Upper lobe of right lung (tissue), 1 donor: ENCODE data around the gene CTDSPL. TPM values are rescaled to one million over a fixed set of nuclear protein-coding genes. Genes with fewer than 3 reads are reported as not detected.

Experiments
- ATAC-seq: fragments of 200-7000 bp; cut with Tn5 transposase; one replicate; pipeline ENCODE4 v1.9.1; 2020; ENCODE audit warnings: mild to moderate bottlenecking, moderate library complexity
- DNase-seq: peaks from one replicate; pipeline ENCODE4 v3.0.0-alpha.2; 2020
- H3K27ac ChIP-seq: fragments of 200-600 bp; one replicate; pipeline ENCODE4 v1.8.0; 2022
- H3K27me3 ChIP-seq: fragments of 200-600 bp; one replicate; pipeline ENCODE4 v1.8.0; 2022; ENCODE audit warnings: mild to moderate bottlenecking
- H3K36me3 ChIP-seq: fragments of 200-600 bp; one replicate; pipeline ENCODE4 v1.8.0; 2022
- H3K4me1 ChIP-seq: fragments of 200-600 bp; one replicate; pipeline ENCODE4 v1.8.0; 2022
- H3K4me3 ChIP-seq: fragments of 200-600 bp; one replicate; pipeline ENCODE4 v1.8.0; 2022; ENCODE audit warnings: mild to moderate bottlenecking
- H3K9me3 ChIP-seq: fragments of 200-600 bp; one replicate; pipeline ENCODE4 v1.8.0; 2022
- CTCF ChIP-seq: fragments of 200-600 bp; IDR thresholded peaks from one replicate; pipeline ENCODE4 v1.8.0; 2022; ENCODE audit warnings: antibody characterized with exemption
- intact Hi-C: fragments of 100-400 bp; cut with DNase I; formaldehyde crosslinking; loops from one replicate; pipeline ENCODE4 v1.11.0; 2022
- total RNA-seq: library from RNA; stranded (reverse); fragmentation: NEBNext Ultra II Directional; extraction: Animal tissue kit (Norgen Biotek cat#: 25700); gene quantifications from one replicate; pipeline ENCODE4 v1.2.1, GENCODE V29; 2021
- donor health status: DM: no; HTN: yes; CAD: no; lungs with severe emphysema.

The CTDSPL gene
- total RNA-seq, 1 donor from 2014 or later = 78.6 TPM

- H3K4me1 ChIP-seq = peaks cover 56% of the 10 kb centered on the region
- H3K36me3 ChIP-seq = no peaks in the 10 kb centered on the region
- no peak for TF ChIP-seq CTCF
- no peak overlapping the region for H3K27ac ChIP-seq
- no peaks in the 10 kb centered on the region for H3K9me3 ChIP-seq
- DNase-seq (no peak), ATAC-seq (no peak)
- H3K27me3 ChIP-seq = no peaks in the 10 kb centered on the region
- no peak overlapping the region for H3K4me3 ChIP-seq
- intact Hi-C loops = no loop called here
Observed at GRCh38 chr3:37907906-37908305, 46.2 kb downstream of the CTDSPL start.

GRCh38 chr3:37909067-37909911 is 47.6 kb downstream of the CTDSPL start:
- intact Hi-C loops = no loop called here
- no peak overlapping the region for H3K4me3 ChIP-seq
- H3K27ac ChIP-seq = no peak overlapping the region
- H3K9me3 ChIP-seq = no peaks in the 10 kb centered on the region
- peaks cover 45% of the 10 kb centered on the region for H3K4me1 ChIP-seq
- DNase-seq = no peak
- ATAC-seq = peak; percentile 48
- H3K27me3 ChIP-seq = no peaks in the 10 kb centered on the region
- TF ChIP-seq CTCF = no peak
- H3K36me3 ChIP-seq = no peaks in the 10 kb centered on the region

GRCh38 chr3:37910671-37911400 is 49.2 kb downstream of the CTDSPL start:
- Histone ChIP-seq H3K36me3 (no peaks in the 10 kb centered on the region), H3K4me1 (peaks cover 29% of the 10 kb centered on the region), H3K9me3 (no peaks in the 10 kb centered on the region), H3K4me3 (no peak overlapping the region), H3K27me3 (no peaks in the 10 kb centered on the region), H3K27ac (no peak overlapping the region)
- no peak for ATAC-seq
- intact Hi-C loops = no loop called here
- no peak for DNase-seq
- TF ChIP-seq CTCF = no peak

- Histone ChIP-seq H3K27me3 (no peaks in the 10 kb centered on the region), H3K27ac (peak overlapping the region; percentile 14), H3K9me3 (no peaks in the 10 kb centered on the region), H3K36me3 (no peaks in the 10 kb centered on the region), H3K4me3 (no peak overlapping the region), H3K4me1 (peaks cover 16% of the 10 kb centered on the region)
- ATAC-seq (peak; percentile 84), DNase-seq (peak; percentile 67)
- peak; percentile 21 for TF ChIP-seq CTCF
- intact Hi-C loops = no loop called here
Observed at GRCh38 chr3:37912052-37912733, 50.5 kb downstream of the CTDSPL start.

GRCh38 chr3:37913522-37913921 is 51.8 kb downstream of the CTDSPL start:
- H3K27me3 ChIP-seq = no peaks in the 10 kb centered on the region
- H3K36me3 ChIP-seq = no peaks in the 10 kb centered on the region
- H3K4me3 ChIP-seq = no peak overlapping the region
- intact Hi-C loops = no loop called here
- H3K4me1 ChIP-seq = peaks cover 20% of the 10 kb centered on the region
- TF ChIP-seq CTCF = no peak
- H3K27ac ChIP-seq = peak overlapping the region; percentile 5
- ATAC-seq = peak; percentile 61
- no peaks in the 10 kb centered on the region for H3K9me3 ChIP-seq
- DNase-seq = no peak
